ENCODE data around the gene PATZ1. TPM values are rescaled to one million over a fixed set of nuclear protein-coding genes. Genes with fewer than 3 reads are reported as not detected.

The PATZ1 gene
- total and polyA plus RNA-seq, 9 of the 15 experiments (the other 6 are each of a cell fraction or from before 2014, with no cell fraction given) = 0.63 to 7.8 (median 4.2) TPM

DNA sequence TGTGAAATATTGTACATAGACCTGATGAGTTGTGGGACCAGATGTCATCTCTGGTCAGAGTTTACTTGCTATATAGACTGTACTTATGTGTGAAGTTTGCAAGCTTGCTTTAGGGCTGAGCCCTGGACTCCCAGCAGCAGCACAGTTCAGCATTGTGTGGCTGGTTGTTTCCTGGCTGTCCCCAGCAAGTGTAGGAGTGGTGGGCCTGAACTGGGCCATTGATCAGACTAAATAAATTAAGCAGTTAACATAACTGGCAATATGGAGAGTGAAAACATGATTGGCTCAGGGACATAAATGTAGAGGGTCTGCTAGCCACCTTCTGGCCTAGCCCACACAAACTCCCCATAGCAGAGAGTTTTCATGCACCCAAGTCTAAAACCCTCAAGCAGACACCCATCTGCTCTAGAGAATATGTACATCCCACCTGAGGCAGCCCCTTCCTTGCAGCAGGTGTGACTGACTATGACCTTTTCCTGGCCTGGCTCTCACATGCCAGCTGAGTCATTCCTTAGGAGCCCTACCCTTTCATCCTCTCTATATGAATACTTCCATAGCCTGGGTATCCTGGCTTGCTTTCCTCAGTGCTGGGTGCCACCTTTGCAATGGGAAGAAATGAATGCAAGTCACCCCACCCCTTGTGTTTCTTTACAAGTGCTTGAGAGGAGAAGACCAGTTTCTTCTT, 66.2 kb downstream of the PATZ1 start (continued):
- TF ChIP-seq, protein P1, sequence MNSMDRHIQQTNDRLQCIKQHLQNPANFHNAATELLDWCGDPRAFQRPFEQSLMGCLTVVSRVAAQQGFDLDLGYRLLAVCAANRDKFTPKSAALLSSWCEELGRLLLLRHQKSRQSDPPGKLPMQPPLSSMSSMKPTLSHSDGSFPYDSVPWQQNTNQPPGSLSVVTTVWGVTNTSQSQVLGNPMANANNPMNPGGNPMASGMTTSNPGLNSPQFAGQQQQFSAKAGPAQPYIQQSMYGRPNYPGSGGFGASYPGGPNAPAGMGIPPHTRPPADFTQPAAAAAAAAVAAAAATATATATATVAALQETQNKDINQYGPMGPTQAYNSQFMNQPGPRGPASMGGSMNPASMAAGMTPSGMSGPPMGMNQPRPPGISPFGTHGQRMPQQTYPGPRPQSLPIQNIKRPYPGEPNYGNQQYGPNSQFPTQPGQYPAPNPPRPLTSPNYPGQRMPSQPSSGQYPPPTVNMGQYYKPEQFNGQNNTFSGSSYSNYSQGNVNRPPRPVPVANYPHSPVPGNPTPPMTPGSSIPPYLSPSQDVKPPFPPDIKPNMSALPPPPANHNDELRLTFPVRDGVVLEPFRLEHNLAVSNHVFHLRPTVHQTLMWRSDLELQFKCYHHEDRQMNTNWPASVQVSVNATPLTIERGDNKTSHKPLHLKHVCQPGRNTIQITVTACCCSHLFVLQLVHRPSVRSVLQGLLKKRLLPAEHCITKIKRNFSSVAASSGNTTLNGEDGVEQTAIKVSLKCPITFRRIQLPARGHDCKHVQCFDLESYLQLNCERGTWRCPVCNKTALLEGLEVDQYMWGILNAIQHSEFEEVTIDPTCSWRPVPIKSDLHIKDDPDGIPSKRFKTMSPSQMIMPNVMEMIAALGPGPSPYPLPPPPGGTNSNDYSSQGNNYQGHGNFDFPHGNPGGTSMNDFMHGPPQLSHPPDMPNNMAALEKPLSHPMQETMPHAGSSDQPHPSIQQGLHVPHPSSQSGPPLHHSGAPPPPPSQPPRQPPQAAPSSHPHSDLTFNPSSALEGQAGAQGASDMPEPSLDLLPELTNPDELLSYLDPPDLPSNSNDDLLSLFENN (IDR thresholded peaks at IDR 0.05; ENCODE audit: low read depth in 2 of 2, low read length in 2 of 2) = no peak
- no peak for TF ChIP-seq ELF2 (CRISPR knock-in tag; IDR thresholded peaks at IDR 0.05)
- TF ChIP-seq CHD4 (IDR thresholded peaks at IDR 0.05; ENCODE audit: insufficient read depth, insufficient replicate concordance, low read depth, low read length, poor library complexity, severe bottlenecking) = no peak
- no peak for TF ChIP-seq TEAD2 (tag; IDR thresholded peaks at IDR 0.05)
- TF ChIP-seq, protein P2, sequence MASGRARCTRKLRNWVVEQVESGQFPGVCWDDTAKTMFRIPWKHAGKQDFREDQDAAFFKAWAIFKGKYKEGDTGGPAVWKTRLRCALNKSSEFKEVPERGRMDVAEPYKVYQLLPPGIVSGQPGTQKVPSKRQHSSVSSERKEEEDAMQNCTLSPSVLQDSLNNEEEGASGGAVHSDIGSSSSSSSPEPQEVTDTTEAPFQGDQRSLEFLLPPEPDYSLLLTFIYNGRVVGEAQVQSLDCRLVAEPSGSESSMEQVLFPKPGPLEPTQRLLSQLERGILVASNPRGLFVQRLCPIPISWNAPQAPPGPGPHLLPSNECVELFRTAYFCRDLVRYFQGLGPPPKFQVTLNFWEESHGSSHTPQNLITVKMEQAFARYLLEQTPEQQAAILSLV (tag; IDR thresholded peaks at IDR 0.05) = no peak
- TF ChIP-seq ZKSCAN1 (IDR thresholded peaks at IDR 0.05; ENCODE audit: low read depth, low read length) = no peak
- TF ChIP-seq, protein P3, sequence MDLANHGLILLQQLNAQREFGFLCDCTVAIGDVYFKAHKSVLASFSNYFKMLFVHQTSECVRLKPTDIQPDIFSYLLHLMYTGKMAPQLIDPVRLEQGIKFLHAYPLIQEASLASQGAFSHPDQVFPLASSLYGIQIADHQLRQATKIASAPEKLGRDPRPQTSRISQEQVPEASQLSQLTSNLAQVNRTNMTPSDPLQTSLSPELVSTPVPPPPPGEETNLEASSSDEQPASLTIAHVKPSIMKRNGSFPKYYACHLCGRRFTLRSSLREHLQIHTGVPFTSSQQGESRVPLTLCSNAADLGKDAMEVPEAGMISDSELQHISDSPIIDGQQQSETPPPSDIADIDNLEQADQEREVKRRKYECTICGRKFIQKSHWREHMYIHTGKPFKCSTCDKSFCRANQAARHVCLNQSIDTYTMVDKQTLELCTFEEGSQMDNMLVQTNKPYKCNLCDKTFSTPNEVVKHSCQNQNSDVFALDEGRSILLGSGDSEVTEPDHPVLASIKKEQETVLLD (IDR thresholded peaks at IDR 0.05) = no peak
- TF ChIP-seq ZNF551 (CRISPR knock-in tag; IDR thresholded peaks at IDR 0.05) = no peak

Measured in K562 (cell line).